Measurements from ENCODE around the gene PMAIP1. TPM values are rescaled to one million over a fixed set of nuclear protein-coding genes. Genes with fewer than 3 reads are reported as not detected.

The PMAIP1 gene
- total and polyA plus RNA-seq, 3 donors from 2014 or later, result 4.7 to 6.0 (median 4.8) TPM

DNA sequence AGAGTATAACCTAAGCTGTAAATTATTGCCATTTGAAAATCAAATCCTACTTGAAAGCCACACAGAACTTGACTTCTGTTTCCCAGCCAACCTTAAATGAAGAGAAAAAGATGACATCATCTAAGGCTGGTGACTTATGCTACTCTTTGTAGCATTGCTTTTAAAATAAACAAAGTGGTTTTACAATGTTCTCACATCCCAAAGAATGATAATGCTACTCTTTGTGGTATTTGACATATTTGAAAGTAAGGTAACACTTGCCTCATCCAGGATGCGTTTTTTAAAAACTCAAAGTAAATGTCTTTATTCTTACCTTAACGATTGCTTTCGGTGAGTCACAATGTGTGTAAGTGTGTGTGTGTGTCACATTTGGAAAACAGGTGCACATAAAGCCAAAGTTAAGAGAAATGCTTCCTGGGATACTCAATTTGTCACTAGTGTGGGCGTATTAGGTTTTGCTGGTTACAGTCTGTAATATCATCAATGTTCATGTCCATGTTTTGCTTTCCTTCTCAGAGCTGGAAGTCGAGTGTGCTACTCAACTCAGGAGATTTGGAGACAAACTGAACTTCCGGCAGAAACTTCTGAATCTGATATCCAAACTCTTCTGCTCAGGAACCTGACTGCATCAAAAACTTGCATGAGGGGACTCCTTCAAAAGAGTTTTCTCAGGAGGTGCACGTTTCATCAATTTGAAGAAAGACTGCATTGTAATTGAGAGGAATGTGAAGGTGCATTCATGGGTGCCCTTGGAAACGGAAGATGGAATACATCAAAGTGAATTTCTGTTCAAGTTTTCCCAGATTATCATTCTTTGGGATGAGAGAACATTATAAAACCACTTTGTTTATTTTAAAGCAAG lies 2.6 kb downstream of the PMAIP1 start:
- H3K27me3 ChIP-seq, result no peaks in the 10 kb centered on the region
- DNase-seq, result no peak
- TF ChIP-seq, protein P1, sequence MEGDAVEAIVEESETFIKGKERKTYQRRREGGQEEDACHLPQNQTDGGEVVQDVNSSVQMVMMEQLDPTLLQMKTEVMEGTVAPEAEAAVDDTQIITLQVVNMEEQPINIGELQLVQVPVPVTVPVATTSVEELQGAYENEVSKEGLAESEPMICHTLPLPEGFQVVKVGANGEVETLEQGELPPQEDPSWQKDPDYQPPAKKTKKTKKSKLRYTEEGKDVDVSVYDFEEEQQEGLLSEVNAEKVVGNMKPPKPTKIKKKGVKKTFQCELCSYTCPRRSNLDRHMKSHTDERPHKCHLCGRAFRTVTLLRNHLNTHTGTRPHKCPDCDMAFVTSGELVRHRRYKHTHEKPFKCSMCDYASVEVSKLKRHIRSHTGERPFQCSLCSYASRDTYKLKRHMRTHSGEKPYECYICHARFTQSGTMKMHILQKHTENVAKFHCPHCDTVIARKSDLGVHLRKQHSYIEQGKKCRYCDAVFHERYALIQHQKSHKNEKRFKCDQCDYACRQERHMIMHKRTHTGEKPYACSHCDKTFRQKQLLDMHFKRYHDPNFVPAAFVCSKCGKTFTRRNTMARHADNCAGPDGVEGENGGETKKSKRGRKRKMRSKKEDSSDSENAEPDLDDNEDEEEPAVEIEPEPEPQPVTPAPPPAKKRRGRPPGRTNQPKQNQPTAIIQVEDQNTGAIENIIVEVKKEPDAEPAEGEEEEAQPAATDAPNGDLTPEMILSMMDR (IDR thresholded peaks at IDR 0.05), result no peak
- TF ChIP-seq POLR2A (IDR thresholded peaks at IDR 0.05), result no peak

DNA sequence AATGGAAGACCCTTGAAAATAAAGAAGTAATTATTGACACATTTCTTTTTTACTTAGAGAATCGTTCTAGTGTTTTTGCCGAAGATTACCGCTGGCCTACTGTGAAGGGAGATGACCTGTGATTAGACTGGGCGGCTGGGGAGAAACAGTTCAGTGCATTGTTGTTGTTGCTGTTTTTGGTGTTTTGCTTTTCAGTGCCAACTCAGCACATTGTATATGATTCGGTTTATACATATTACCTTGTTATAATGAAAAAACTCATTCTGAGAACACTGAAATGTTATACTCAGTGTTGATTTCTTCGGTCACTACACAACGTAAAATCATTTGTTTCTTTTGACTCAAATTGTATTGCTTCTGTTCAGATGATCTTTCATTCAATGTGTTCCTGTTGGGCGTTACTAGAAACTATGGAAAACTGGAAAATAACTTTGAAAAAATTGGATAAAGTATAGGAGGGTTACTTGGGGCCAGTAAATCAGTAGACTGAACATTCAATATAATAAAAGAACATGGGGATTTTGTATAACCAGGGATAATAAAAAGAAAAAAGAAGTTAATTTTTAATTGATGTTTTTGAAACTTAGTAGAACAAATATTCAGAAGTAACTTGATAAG lies 3.3 kb downstream of the PMAIP1 start:
- intact Hi-C loops (cut with DNase I; ENCODE audit: low total_unique reads), result no loop called here
- TF ChIP-seq, protein P1 (IDR thresholded peaks at IDR 0.05), result no peak
- no peak for TF ChIP-seq POLR2A (IDR thresholded peaks at IDR 0.05)

More for the DNA sequence above, 2.6 kb downstream of the PMAIP1 start:
- Histone ChIP-seq H3K27ac (no peak overlapping the region), H3K4me1 (peaks cover 8% of the 10 kb centered on the region), H3K9me3 (no peaks in the 10 kb centered on the region), H3K36me3 (ENCODE audit: low read depth, missing control alignments) (no peaks in the 10 kb centered on the region), H3K4me3 (no peak overlapping the region)
- 89 to 90% methylated on average over 8 of the region's 8 CpGs for WGBS, 2 donors
- intact Hi-C loops (cut with DNase I; ENCODE audit: low total_unique reads), result no loop called here

DNA sequence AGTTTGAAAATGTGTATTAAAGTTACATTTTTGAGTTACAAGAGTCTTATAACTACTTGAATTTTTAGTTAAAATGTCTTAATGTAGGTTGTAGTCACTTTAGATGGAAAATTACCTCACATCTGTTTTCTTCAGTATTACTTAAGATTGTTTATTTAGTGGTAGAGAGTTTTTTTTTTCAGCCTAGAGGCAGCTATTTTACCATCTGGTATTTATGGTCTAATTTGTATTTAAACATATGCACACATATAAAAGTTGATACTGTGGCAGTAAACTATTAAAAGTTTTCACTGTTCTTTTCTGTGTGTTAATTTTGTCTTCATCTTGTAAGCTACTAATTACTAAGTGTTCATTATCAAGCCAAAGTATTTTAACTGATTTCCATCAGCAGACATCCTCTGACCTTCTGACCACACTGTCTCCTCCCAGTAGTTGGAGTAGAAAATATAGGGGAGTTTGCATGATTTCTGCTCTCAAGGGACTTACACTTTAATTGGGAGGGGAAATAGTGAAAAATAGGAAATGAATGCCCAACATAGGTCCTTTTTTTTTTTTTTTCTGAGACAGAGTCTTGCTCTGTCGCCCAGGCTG lies 4.3 kb downstream of the PMAIP1 start:
- H3K27me3 ChIP-seq, result no peaks in the 10 kb centered on the region
- intact Hi-C loops (cut with DNase I; ENCODE audit: low total_unique reads), result no loop called here
- TF ChIP-seq, protein P1 (IDR thresholded peaks at IDR 0.05), result no peak
- no peak for TF ChIP-seq POLR2A (IDR thresholded peaks at IDR 0.05)
- H3K9me3 ChIP-seq, result no peaks in the 10 kb centered on the region
- DNase-seq, result no peak
- H3K27ac ChIP-seq, result no peak overlapping the region
- H3K4me1 ChIP-seq, result peaks cover 8% of the 10 kb centered on the region
- H3K4me3 ChIP-seq, result no peak overlapping the region
- no peaks in the 10 kb centered on the region for H3K36me3 ChIP-seq (ENCODE audit: low read depth, missing control alignments)
- WGBS, 2 donors, result 79 to 85% methylated on average over 1 of the region's 1 CpG

More for the DNA sequence above, 3.3 kb downstream of the PMAIP1 start:
- H3K4me1 ChIP-seq, result peaks cover 8% of the 10 kb centered on the region
- H3K27ac ChIP-seq, result no peak overlapping the region
- H3K9me3 ChIP-seq, result no peaks in the 10 kb centered on the region
- H3K4me3 ChIP-seq, result no peak overlapping the region
- no peaks in the 10 kb centered on the region for H3K36me3 ChIP-seq (ENCODE audit: low read depth, missing control alignments)
- DNase-seq, result no peak
- H3K27me3 ChIP-seq, result no peaks in the 10 kb centered on the region
- WGBS, 2 donors, result 83 to 87% methylated on average over 8 of the region's 8 CpGs

DNA sequence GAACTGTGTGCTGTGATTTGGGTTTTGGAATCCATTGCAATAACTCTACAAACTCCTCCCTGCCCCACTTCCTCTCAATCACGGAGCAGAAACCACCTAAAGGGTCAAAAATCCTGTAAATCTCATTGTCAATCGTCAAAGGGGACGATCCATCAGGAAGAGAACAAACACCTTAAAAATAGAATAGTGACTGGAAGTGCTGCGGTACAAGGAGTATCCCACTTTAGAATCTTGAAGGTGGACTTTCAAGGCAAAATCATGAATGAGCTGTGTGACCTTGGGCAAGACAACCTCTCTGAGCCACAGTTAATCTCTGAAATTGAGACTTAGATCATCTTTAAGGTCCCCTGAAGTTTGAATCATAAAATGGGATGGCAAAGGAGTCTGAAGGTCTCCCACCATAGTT lies 5.9 kb downstream of the PMAIP1 start:
- no peak for TF ChIP-seq POLR2A (IDR thresholded peaks at IDR 0.05)
- TF ChIP-seq, protein P1 (IDR thresholded peaks at IDR 0.05), result no peak
- no peaks in the 10 kb centered on the region for H3K9me3 ChIP-seq
- no peaks in the 10 kb centered on the region for H3K27me3 ChIP-seq
- H3K27ac ChIP-seq, result no peak overlapping the region
- no peaks in the 10 kb centered on the region for H3K36me3 ChIP-seq (ENCODE audit: low read depth, missing control alignments)
- peaks cover 1% of the 10 kb centered on the region for H3K4me1 ChIP-seq
- WGBS, 2 donors, result 66 to 69% methylated on average over 4 of the region's 4 CpGs
- intact Hi-C loops (cut with DNase I; ENCODE audit: low total_unique reads), result no loop called here
- DNase-seq, result no peak
- H3K4me3 ChIP-seq, result no peak overlapping the region
